Endothelial cell of umbilical vein (primary cell): Measurements from ENCODE around the gene MAML1.

ENCODE experiments used
- EZH2 ChIP-seq: IDR thresholded peaks from 2 replicates; pipeline ENCODE4 v1.6.1; 2012; ENCODE audit warnings: borderline replicate concordance, low read depth, mild to moderate bottlenecking, moderate library complexity, low read length, inconsistent platforms; ENCODE audit not compliant: severe bottlenecking
- FOS ChIP-seq: IDR thresholded peaks from 2 replicates; pipeline ENCODE4 v1.6.1; 2011; ENCODE audit warnings: mild to moderate bottlenecking, low read length, moderate library complexity, borderline replicate concordance; ENCODE audit not compliant: insufficient read depth
- POLR2AphosphoS5 ChIP-seq: IDR thresholded peaks from 2 replicates; pipeline ENCODE4 v1.6.1; 2012; ENCODE audit warnings: low read depth, mild to moderate bottlenecking, control low read depth, low read length, moderate library complexity; ENCODE audit not compliant: insufficient read depth
- TF ChIP-seq, protein P1 (sequence below), 2 donors: IDR thresholded peaks; 1 replicate in 1 of 2; 2 replicates in 1 of 2; pipeline ENCODE4 v1.5.1; 2011; ENCODE audit warnings: low read length in 2 of 2, mild to moderate bottlenecking in 2 of 2, moderate library complexity in 2 of 2, control low read depth in 1 of 2, inconsistent platforms in 1 of 2, low read depth in 1 of 2; ENCODE audit not compliant: insufficient read depth in 1 of 2; ENCODE audit errors: extremely low read depth in 1 of 2

DNA sequence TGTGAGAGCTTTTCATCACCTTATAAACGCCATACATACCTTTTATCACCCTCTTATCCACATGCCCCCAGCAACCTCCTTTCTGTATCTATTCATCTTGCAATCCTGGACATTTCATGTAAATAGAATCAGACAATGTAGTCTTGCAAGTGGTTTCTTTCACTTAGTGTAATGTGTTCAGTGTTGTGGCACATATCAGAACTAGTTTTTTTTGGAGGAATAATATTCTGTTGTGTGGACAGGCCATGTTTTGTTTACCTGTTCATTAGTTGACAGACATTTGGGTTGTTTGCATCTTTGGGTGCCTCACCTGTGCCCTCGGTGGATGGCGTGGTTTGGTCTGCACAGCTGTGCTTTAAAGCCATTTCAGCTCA lies 89.4 kb downstream of the MAML1 start:
- TF ChIP-seq, protein P1, sequence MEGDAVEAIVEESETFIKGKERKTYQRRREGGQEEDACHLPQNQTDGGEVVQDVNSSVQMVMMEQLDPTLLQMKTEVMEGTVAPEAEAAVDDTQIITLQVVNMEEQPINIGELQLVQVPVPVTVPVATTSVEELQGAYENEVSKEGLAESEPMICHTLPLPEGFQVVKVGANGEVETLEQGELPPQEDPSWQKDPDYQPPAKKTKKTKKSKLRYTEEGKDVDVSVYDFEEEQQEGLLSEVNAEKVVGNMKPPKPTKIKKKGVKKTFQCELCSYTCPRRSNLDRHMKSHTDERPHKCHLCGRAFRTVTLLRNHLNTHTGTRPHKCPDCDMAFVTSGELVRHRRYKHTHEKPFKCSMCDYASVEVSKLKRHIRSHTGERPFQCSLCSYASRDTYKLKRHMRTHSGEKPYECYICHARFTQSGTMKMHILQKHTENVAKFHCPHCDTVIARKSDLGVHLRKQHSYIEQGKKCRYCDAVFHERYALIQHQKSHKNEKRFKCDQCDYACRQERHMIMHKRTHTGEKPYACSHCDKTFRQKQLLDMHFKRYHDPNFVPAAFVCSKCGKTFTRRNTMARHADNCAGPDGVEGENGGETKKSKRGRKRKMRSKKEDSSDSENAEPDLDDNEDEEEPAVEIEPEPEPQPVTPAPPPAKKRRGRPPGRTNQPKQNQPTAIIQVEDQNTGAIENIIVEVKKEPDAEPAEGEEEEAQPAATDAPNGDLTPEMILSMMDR (IDR thresholded peaks at IDR 0.05; ENCODE audit: extremely low read depth in 1 of 2, insufficient read depth in 1 of 2, low read depth in 1 of 2, low read length in 2 of 2), result no peak
- TF ChIP-seq EZH2, result no peak
- TF ChIP-seq FOS, result no peak
- TF ChIP-seq POLR2AphosphoS5, result no peak
